ENCODE results near the gene GRAMD1C. TPM values are rescaled to one million over a fixed set of nuclear protein-coding genes. Genes with fewer than 3 reads are reported as not detected.
A peak's percentile ranks its signal among the peaks of the same experiment; 100 is the strongest.
"Not testable (repeated sequence)": the region's sequence is repeated elsewhere in the genome, so short reads cannot be mapped to it uniquely, and the experiment has no call there.

GRAMD1C gene
- total and polyA plus RNA-seq, 2 of the 13 experiments (the other 11 are each of a cell fraction or from before 2014, with no cell fraction given): 0.45 TPM; not detected in 1

- no peak overlapping the region for H3K9ac ChIP-seq (ENCODE audit: insufficient read depth, low read depth, low read length)
- H3K36me3 ChIP-seq (replicated peaks in 1 of 2; ENCODE audit: control insufficient read depth in 1 of 2, insufficient read depth in 2 of 2, low read length in 2 of 2): no peaks in the 10 kb centered on the region
- DNase-seq (ENCODE audit: low spot score): no peak
- no peaks in the 10 kb centered on the region for H3K4me1 ChIP-seq (ENCODE audit: insufficient read depth, low read length)
- ChIA-PET CTCF (ENCODE audit: low intra/inter-chr PET ratio, low total read pairs) (no interaction called here), POLR2A (no interaction called here)
- H3K9me3 ChIP-seq (ENCODE audit: low read length): no peaks in the 10 kb centered on the region
- no peaks in the 10 kb centered on the region for H3K27me3 ChIP-seq (ENCODE audit: control insufficient read depth in 1 of 2, insufficient read depth in 2 of 2, low read length in 2 of 2)
- BruUV-seq (replicated peaks): no TSS peak
- H2AFZ ChIP-seq (ENCODE audit: low read length): no peak overlapping the region
- ATAC-seq: no peak
- FAIRE-seq: no peak
- no peak overlapping the region for H3K4me3 ChIP-seq (replicated peaks in 1 of 3; ENCODE audit: insufficient read depth in 1 of 3, low read depth in 2 of 3, low read length in 3 of 3)
- no peaks in the 10 kb centered on the region for H3K79me2 ChIP-seq (ENCODE audit: insufficient read depth, low read length)
- H4K20me1 ChIP-seq (ENCODE audit: insufficient read depth, low read length): no peaks in the 10 kb centered on the region
- H3K27ac ChIP-seq (ENCODE audit: extremely low read length, insufficient read depth, low read length): no peak overlapping the region
- intact Hi-C loops (cut with micrococcal nuclease; ENCODE audit: unreplicated experiment) (no loop called here), in situ Hi-C loops (cut with HindIII; ENCODE audit: extremely low pct_ligation_motif_present, low pct_unique_long_range_greater_than_20kb) (no loop called here)
- H3K4me2 ChIP-seq (ENCODE audit: low read depth, low read length): no peak overlapping the region
- WGBS (ENCODE audit: low lambda C conversion rate): 45% methylated on average over 2 of the region's 2 CpGs
- TF ChIP-seq, protein P1, sequence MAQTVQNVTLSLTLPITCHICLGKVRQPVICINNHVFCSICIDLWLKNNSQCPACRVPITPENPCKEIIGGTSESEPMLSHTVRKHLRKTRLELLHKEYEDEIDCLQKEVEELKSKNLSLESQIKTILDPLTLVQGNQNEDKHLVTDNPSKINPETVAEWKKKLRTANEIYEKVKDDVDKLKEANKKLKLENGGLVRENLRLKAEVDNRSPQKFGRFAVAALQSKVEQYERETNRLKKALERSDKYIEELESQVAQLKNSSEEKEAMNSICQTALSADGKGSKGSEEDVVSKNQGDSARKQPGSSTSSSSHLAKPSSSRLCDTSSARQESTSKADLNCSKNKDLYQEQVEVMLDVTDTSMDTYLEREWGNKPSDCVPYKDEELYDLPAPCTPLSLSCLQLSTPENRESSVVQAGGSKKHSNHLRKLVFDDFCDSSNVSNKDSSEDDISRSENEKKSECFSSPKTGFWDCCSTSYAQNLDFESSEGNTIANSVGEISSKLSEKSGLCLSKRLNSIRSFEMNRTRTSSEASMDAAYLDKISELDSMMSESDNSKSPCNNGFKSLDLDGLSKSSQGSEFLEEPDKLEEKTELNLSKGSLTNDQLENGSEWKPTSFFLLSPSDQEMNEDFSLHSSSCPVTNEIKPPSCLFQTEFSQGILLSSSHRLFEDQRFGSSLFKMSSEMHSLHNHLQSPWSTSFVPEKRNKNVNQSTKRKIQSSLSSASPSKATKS (CRISPR knock-in tag; IDR thresholded peaks at IDR 0.05): no peak
- TF ChIP-seq CEBPB (IDR thresholded peaks at IDR 0.05; ENCODE audit: borderline replicate concordance, low read depth, low read length): 0 out of 2 replicates have a peak, but pooled peaks have one; percentile 10
These were observed 9.3 kb downstream of the GRAMD1C start for GRCh38 chr3:113847664-113848461.

DNA sequence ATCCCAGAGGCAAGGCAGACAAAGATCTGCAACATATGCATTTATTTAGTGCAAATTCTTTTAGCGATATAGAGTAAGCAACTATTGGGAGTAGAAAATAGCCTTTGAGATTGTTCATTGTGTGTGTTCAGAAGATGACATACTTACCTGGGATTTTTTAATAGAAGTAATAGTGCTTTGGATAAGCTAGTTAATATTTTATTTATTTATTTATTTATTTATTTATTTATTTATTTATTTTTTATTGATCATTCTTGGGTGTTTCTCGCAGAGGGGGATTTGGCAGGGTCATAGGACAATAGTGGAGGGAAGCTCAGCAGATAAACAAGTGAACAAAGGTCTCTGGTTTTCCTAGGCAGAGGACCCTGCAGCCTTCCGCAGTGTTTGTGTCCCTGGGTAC lies 10.5 kb downstream of the GRAMD1C start:
- peak in 1 of 2 experiments; percentile 25; a peak in 1 of 4 replicates for TF ChIP-seq MAFK (conservative IDR thresholded peaks at IDR 0.05 in 1 of 2, IDR thresholded peaks at IDR 0.05 in 1 of 2; ENCODE audit: low read length in 2 of 2)
- H3K27ac ChIP-seq (ENCODE audit: extremely low read length, insufficient read depth, low read length); H3K9me3 ChIP-seq (ENCODE audit: low read length); POLR2A ChIA-PET; in situ Hi-C loops (cut with HindIII; ENCODE audit: extremely low pct_ligation_motif_present, low pct_unique_long_range_greater_than_20kb); CTCF ChIA-PET (ENCODE audit: low intra/inter-chr PET ratio, low total read pairs); H3K36me3 ChIP-seq (replicated peaks in 1 of 2; ENCODE audit: control insufficient read depth in 1 of 2, insufficient read depth in 2 of 2, low read length in 2 of 2); H3K27me3 ChIP-seq (ENCODE audit: control insufficient read depth in 1 of 2, insufficient read depth in 2 of 2, low read length in 2 of 2); H3K4me2 ChIP-seq (ENCODE audit: low read depth, low read length); intact Hi-C loops (cut with micrococcal nuclease; ENCODE audit: unreplicated experiment); H3K4me1 ChIP-seq (ENCODE audit: insufficient read depth, low read length); H4K20me1 ChIP-seq (ENCODE audit: insufficient read depth, low read length); H3K9ac ChIP-seq (ENCODE audit: insufficient read depth, low read depth, low read length); FAIRE-seq; H2AFZ ChIP-seq (ENCODE audit: low read length); H3K4me3 ChIP-seq (replicated peaks in 1 of 3; ENCODE audit: insufficient read depth in 1 of 3, low read depth in 2 of 3, low read length in 3 of 3); H3K79me2 ChIP-seq (ENCODE audit: insufficient read depth, low read length); BruUV-seq (replicated peaks); DNase-seq (ENCODE audit: low spot score); ATAC-seq: not testable (repeated sequence)
- WGBS (ENCODE audit: low lambda C conversion rate): 71% methylated on average over 3 of the region's 3 CpGs

DNA sequence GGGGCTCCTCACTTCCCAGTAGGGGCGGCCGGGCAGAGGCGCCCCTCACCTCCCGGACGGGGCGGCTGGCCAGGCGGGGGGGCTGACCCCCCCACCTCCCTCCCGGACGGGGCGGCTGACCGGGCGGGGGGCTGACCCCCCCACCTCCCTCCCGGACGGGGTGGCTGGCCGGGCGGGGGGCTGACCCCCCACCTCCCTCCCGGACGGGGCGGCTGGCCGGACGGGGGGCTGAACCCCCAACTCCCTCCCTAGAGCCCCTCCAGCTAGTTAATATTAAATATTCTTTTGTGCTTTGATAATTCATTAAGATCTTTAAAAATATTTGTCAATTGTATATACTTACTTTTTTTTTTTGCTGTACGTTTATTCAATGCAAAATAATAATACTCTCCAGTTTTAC lies 11.3 kb downstream of the GRAMD1C start:
- H3K9me3 ChIP-seq (ENCODE audit: low read length); H3K27ac ChIP-seq (ENCODE audit: extremely low read length, insufficient read depth, low read length); BruUV-seq (replicated peaks); DNase-seq (ENCODE audit: low spot score); H3K9ac ChIP-seq (ENCODE audit: insufficient read depth, low read depth, low read length); ATAC-seq; H3K36me3 ChIP-seq (replicated peaks in 1 of 2; ENCODE audit: control insufficient read depth in 1 of 2, insufficient read depth in 2 of 2, low read length in 2 of 2); H3K79me2 ChIP-seq (ENCODE audit: insufficient read depth, low read length); H3K27me3 ChIP-seq (ENCODE audit: control insufficient read depth in 1 of 2, insufficient read depth in 2 of 2, low read length in 2 of 2); H3K4me1 ChIP-seq (ENCODE audit: insufficient read depth, low read length); H2AFZ ChIP-seq (ENCODE audit: low read length); in situ Hi-C loops (cut with HindIII; ENCODE audit: extremely low pct_ligation_motif_present, low pct_unique_long_range_greater_than_20kb); H3K4me2 ChIP-seq (ENCODE audit: low read depth, low read length); CTCF ChIA-PET (ENCODE audit: low intra/inter-chr PET ratio, low total read pairs); POLR2A ChIA-PET; H3K4me3 ChIP-seq (replicated peaks in 1 of 3; ENCODE audit: insufficient read depth in 1 of 3, low read depth in 2 of 3, low read length in 3 of 3); intact Hi-C loops (cut with micrococcal nuclease; ENCODE audit: unreplicated experiment); H4K20me1 ChIP-seq (ENCODE audit: insufficient read depth, low read length); FAIRE-seq: not testable (repeated sequence)
- WGBS (ENCODE audit: low lambda C conversion rate): 61% methylated on average over 5 of the region's 22 CpGs

All from HepG2 (cell line).